NCI-H187 treated with DMSO at 0.1 percent for 48 hours (cell line): ENCODE measurements around the gene CCDC88C.
"Not testable (repeated sequence)": the region's sequence is repeated elsewhere in the genome, so short reads cannot be mapped to it uniquely, and the experiment has no call there.

Experiments
- DNase-seq: peaks from one replicate; lab custom pipeline; 2025; lab: John Stamatoyannopoulos, UW

CCDC88C gene

DNA sequence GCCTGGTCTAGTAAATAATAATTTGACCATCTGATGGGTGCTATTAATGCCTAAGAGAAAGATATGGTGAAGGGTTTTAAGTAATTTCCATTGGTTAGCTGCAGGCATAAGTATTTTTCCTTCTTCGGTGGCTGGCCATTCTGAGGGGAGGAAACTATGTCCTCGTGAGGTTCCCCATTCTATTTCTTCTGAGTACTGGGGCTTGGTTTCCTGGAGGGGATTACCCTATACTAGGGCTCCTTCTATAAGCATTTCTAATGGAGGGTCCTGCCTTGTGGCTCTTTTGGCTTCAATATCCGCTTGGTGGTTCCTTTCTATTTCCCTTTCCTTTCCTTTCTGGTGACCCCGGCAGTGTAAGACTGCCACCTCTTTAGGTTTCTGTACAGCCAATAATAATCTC lies 191.3 kb downstream of the CCDC88C start:
- not testable (repeated sequence) for DNase-seq

- peak; percentile 93 for DNase-seq
Measured at GRCh38 chr14:91225025-91225424, 192.6 kb downstream of the CCDC88C start.

GRCh38 chr14:91223028-91223783 lies 194.4 kb downstream of the CCDC88C start:
- peak; percentile 21 for DNase-seq
